DND-41 (cell line): ENCODE measurements around the gene OR2L3.

Source experiments
- ATAC-seq: fragments of 200-7000 bp; cut with Tn5 transposase; 3 replicates; pipeline ENCODE4 v1.9.1; 2021; ENCODE audit warnings: low read depth; ENCODE audit not compliant: insufficient read depth
- DNase-seq: peaks from one replicate; pipeline ENCODE4 v3.0.0-alpha.2; 2020
- H2AFZ ChIP-seq: 2 replicates; pipeline ENCODE4 v1.6.0; 2012; ENCODE audit warnings: low read depth, low read length
- H3K27ac ChIP-seq: 2 replicates; pipeline ENCODE4 v1.5.1; 2012; ENCODE audit warnings: low read length, inconsistent platforms
- H3K27me3 ChIP-seq: fragments of 200-600 bp; sonication (generic); 2 replicates; pipeline ENCODE4 v1.6.0; 2012; ENCODE audit warnings: low read length, mild to moderate bottlenecking, inconsistent platforms; ENCODE audit not compliant: insufficient read depth, poor library complexity
- H3K36me3 ChIP-seq: 2 replicates; pipeline ENCODE4 v1.5.1; 2012; ENCODE audit warnings: low read length, inconsistent platforms; ENCODE audit not compliant: insufficient read depth
- H3K4me1 ChIP-seq: 2 replicates; pipeline ENCODE4 v1.5.1; 2012; ENCODE audit warnings: mild to moderate bottlenecking, low read length; ENCODE audit not compliant: insufficient read depth
- H3K4me2 ChIP-seq: 2 replicates; pipeline ENCODE4 v1.6.0; 2012; ENCODE audit warnings: mild to moderate bottlenecking, moderate library complexity, low read length, inconsistent platforms; ENCODE audit not compliant: insufficient read depth
- H3K4me3 ChIP-seq, 2 experiments: fragments of 200-600 bp in 1 of 2; shearing (Covaris generic) in 1 of 2; 2 replicates each; pipeline ENCODE4 v1.5.1; 2012 to 2016; ENCODE audit warnings: inconsistent platforms in 2 of 2, low read length in 2 of 2, mild to moderate bottlenecking in 2 of 2, low read depth in 1 of 2, moderate library complexity in 1 of 2
- H3K79me2 ChIP-seq: 2 replicates; pipeline ENCODE4 v1.6.0; 2012; ENCODE audit warnings: low read length, inconsistent platforms; ENCODE audit not compliant: insufficient read depth
- H3K9ac ChIP-seq: 2 replicates; pipeline ENCODE4 v1.6.0; 2012; ENCODE audit warnings: low read depth, mild to moderate bottlenecking, inconsistent platforms, low read length, moderate library complexity
- H3K9me3 ChIP-seq: 2 replicates; pipeline ENCODE4 v1.5.1; 2012; ENCODE audit warnings: low read length, moderate library complexity, mild to moderate bottlenecking, inconsistent platforms; ENCODE audit not compliant: insufficient read depth, severe bottlenecking
- H4K20me1 ChIP-seq: 2 replicates; pipeline ENCODE4 v1.6.0; 2012; ENCODE audit warnings: low read length; ENCODE audit not compliant: insufficient read depth
- EZH2 ChIP-seq: IDR thresholded peaks from 3 replicates; pipeline ENCODE4 v1.6.1; 2012; ENCODE audit warnings: borderline replicate concordance, low read depth, mild to moderate bottlenecking, moderate library complexity, low read length, inconsistent platforms; ENCODE audit not compliant: severe bottlenecking
- TF ChIP-seq, protein P1 (sequence below): IDR thresholded peaks from 2 replicates; pipeline ENCODE4 v1.5.1; 2012; ENCODE audit warnings: borderline replicate concordance, low read length, moderate library complexity, mild to moderate bottlenecking; ENCODE audit not compliant: poor library complexity, severe bottlenecking; ENCODE audit errors: extremely low read depth

The OR2L3 gene

DNA sequence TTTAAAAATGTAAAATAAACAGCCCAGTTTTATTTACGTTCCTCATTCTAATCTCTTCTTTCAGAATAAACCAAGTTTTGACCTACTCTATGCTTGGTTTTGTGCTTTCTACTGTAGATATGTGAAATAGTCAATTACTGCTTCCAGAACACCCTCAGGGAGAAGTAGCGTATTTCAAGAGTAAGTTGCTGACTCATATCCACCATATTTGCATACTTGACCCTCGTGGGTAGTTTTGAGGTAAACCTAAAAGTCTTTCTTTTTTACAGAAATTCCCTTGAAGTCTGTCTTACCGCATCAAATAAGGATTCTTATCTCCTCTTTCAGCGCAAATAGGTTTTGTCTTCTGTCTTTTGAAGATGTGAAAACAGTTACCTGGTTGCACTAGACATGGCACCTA is 1.4 kb upstream of the OR2L3 start:
- H3K9ac ChIP-seq = no peak overlapping the region
- H3K4me1 ChIP-seq = no peaks in the 10 kb centered on the region
- no peak overlapping the region for H3K4me2 ChIP-seq
- H3K27me3 ChIP-seq = no peaks in the 10 kb centered on the region
- ATAC-seq (no peak; the same call in 2 of the 3 replicates), DNase-seq (no peak)
- no peaks in the 10 kb centered on the region for H4K20me1 ChIP-seq
- no peaks in the 10 kb centered on the region for H3K9me3 ChIP-seq
- H3K36me3 ChIP-seq = no peaks in the 10 kb centered on the region
- TF ChIP-seq EZH2 = no peak
- TF ChIP-seq, protein P1, sequence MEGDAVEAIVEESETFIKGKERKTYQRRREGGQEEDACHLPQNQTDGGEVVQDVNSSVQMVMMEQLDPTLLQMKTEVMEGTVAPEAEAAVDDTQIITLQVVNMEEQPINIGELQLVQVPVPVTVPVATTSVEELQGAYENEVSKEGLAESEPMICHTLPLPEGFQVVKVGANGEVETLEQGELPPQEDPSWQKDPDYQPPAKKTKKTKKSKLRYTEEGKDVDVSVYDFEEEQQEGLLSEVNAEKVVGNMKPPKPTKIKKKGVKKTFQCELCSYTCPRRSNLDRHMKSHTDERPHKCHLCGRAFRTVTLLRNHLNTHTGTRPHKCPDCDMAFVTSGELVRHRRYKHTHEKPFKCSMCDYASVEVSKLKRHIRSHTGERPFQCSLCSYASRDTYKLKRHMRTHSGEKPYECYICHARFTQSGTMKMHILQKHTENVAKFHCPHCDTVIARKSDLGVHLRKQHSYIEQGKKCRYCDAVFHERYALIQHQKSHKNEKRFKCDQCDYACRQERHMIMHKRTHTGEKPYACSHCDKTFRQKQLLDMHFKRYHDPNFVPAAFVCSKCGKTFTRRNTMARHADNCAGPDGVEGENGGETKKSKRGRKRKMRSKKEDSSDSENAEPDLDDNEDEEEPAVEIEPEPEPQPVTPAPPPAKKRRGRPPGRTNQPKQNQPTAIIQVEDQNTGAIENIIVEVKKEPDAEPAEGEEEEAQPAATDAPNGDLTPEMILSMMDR = no peak
- H3K4me3 ChIP-seq = no peak overlapping the region
- H3K27ac ChIP-seq = no peak overlapping the region
- H3K79me2 ChIP-seq = no peaks in the 10 kb centered on the region
- no peak overlapping the region for H2AFZ ChIP-seq

DNA sequence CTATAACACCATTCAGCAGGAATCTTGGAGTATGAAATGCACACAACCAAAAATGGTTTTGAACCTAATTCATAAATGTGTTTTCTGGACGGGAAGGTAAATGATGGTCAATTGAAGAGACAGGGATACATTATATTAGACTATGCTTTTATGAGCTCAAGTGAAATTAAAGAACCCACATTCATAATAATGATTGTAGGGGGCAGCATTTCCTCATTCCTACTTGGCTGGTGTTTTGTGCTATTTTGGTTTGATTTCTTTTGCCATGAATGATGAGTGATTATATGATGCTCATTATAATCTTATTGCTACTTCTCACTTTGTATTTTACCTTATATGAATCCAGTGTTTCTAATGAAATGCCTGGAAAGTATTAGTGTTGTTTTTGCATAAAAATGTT is 372 bp downstream of the OR2L3 start:
- H3K36me3 ChIP-seq = no peaks in the 10 kb centered on the region
- no peak overlapping the region for H3K27ac ChIP-seq
- no peak overlapping the region for H3K4me2 ChIP-seq
- no peaks in the 10 kb centered on the region for H3K4me1 ChIP-seq
- H3K9ac ChIP-seq = no peak overlapping the region
- no peaks in the 10 kb centered on the region for H4K20me1 ChIP-seq
- no peak for DNase-seq
- H3K9me3 ChIP-seq = no peaks in the 10 kb centered on the region
- no peak overlapping the region for H3K4me3 ChIP-seq
- TF ChIP-seq, protein P1 = no peak
- TF ChIP-seq EZH2 = no peak
- H2AFZ ChIP-seq = no peak overlapping the region
- H3K79me2 ChIP-seq = no peaks in the 10 kb centered on the region
- no peak for ATAC-seq
- H3K27me3 ChIP-seq = no peaks in the 10 kb centered on the region

DNA sequence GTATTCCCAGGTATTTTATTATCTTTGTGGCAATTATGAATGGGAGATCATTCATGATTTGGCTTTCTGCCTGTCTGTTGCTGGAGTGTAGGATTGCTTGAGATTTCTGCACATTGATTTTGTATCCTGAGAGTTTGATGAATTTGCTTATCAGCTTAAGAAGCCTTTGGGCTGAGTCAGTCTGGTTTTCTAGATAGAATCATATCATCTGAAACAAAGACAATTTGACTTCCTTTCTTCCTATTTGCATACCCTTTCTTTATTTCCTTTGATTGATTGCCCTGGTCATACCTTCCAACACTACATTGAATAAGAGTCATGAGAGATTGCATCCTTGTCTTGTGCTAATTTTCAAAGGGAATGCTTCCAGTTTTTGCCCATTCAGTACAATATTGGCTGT is 8.0 kb downstream of the OR2L3 start:
- H3K27ac ChIP-seq = no peak overlapping the region
- H3K4me1 ChIP-seq = no peaks in the 10 kb centered on the region
- TF ChIP-seq EZH2 = no peak
- TF ChIP-seq, protein P1 = no peak

GRCh38 chr1:248055261-248055660 is 8.6 kb downstream of the OR2L3 start:
- Histone ChIP-seq H3K4me1 (no peaks in the 10 kb centered on the region), H3K27me3 (no peaks in the 10 kb centered on the region), H3K27ac (no peak overlapping the region), H3K79me2 (no peaks in the 10 kb centered on the region), H2AFZ (no peak overlapping the region), H3K9me3 (no peaks in the 10 kb centered on the region), H3K9ac (no peak overlapping the region), H3K4me2 (no peak overlapping the region), H4K20me1 (no peaks in the 10 kb centered on the region), H3K4me3 (no peak overlapping the region), H3K36me3 (no peaks in the 10 kb centered on the region)
- no peak for ATAC-seq
- DNase-seq = no peak
- TF ChIP-seq, protein P1 = no peak
- TF ChIP-seq EZH2 = no peak

More for the DNA sequence above, 8.0 kb downstream of the OR2L3 start:
- Histone ChIP-seq H3K27me3 (no peaks in the 10 kb centered on the region), H3K4me3 (no peak overlapping the region), H3K79me2 (no peaks in the 10 kb centered on the region), H3K9ac (no peak overlapping the region), H3K9me3 (no peaks in the 10 kb centered on the region), H3K4me2 (no peak overlapping the region), H3K36me3 (no peaks in the 10 kb centered on the region), H2AFZ (no peak overlapping the region), H4K20me1 (no peaks in the 10 kb centered on the region)
- DNase-seq (no peak), ATAC-seq (no peak)
